Spleen (tissue), 11 donors: Measurements from ENCODE around the gene ABTB2. TPM values are rescaled to one million over a fixed set of nuclear protein-coding genes. Genes with fewer than 3 reads are reported as not detected.

Source experiments
- DNase-seq: peaks from one replicate; pipeline ENCODE4 v3.0.0-alpha.2; 2020
- H3K27ac ChIP-seq, 8 donors: fragments of 200-600 bp; sonication (generic) in 7 of 8; 1 replicate in 4 of 8; 2 replicates in 4 of 8; pipeline versions ENCODE4 v1.5.0 to v1.8.0; 2016 to 2021; ENCODE audit warnings: inconsistent platforms in 4 of 8, mild to moderate bottlenecking in 4 of 8, moderate library complexity in 1 of 8
- H3K27me3 ChIP-seq, 7 donors: fragments of 200-600 bp; sonication (generic) in 6 of 7; replicated peaks in 1 of 7; 1 replicate in 4 of 7; 2 replicates in 3 of 7; pipeline versions ENCODE4 v1.5.0 to v1.8.0; 2016 to 2021; ENCODE audit warnings: inconsistent platforms in 3 of 7, mild to moderate bottlenecking in 1 of 7
- H3K36me3 ChIP-seq, 6 donors: fragments of 200-600 bp; sonication (generic) in 5 of 6; 1 replicate in 4 of 6; 2 replicates in 2 of 6; pipeline versions ENCODE4 v1.5.0 to v1.8.0; 2016 to 2021; ENCODE audit warnings: inconsistent platforms in 2 of 6
- H3K4me1 ChIP-seq, 6 donors: fragments of 200-600 bp; sonication (generic) in 5 of 6; 1 replicate in 3 of 6; 2 replicates in 3 of 6; pipeline versions ENCODE4 v1.5.0 to v1.8.0; 2016 to 2021; ENCODE audit warnings: inconsistent platforms in 3 of 6
- H3K4me3 ChIP-seq, 8 donors: fragments of 200-600 bp; sonication (generic) in 7 of 8; 1 replicate in 4 of 8; 2 replicates in 4 of 8; pipeline versions ENCODE4 v1.5.0 to v1.8.0; 2016 to 2021; ENCODE audit warnings: inconsistent platforms in 4 of 8, mild to moderate bottlenecking in 4 of 8, moderate library complexity in 2 of 8
- H3K9me3 ChIP-seq, 8 donors: fragments of 200-600 bp; sonication (generic) in 7 of 8; 1 replicate in 4 of 8; 2 replicates in 4 of 8; pipeline versions ENCODE4 v1.5.0 to v1.8.0; 2016 to 2021; ENCODE audit warnings: inconsistent platforms in 4 of 8
- POLR2A ChIP-seq, 3 donors: fragments of 450-650 bp; IDR thresholded peaks; one replicate each; pipeline ENCODE4 v1.5.1; 2017; ENCODE audit warnings: antibody characterized with exemption in 3 of 3, mild to moderate bottlenecking in 1 of 3
- POLR2AphosphoS5 ChIP-seq, 3 donors: sonication (generic); formaldehyde crosslinking; IDR thresholded peaks; one replicate each; pipeline ENCODE4 v1.5.1; 2017; ENCODE audit warnings: antibody characterized with exemption in 3 of 3
- WGBS, 5 donors: extraction: QIAGEN DNeasy Blood & Tissue Kit in 3 of 5; methylation state at CpG; one replicate each; pipeline versions ENCODE4 v1.1.5 to v1.1.7; 2013 to 2018; 5-methylcytosine and 5-hydroxymethylcytosine counted together
- intact Hi-C: fragments of 100-400 bp; cut with DNase I; formaldehyde crosslinking; loops from one replicate; pipeline ENCODE4 v1.15.0; 2023; ENCODE audit warnings: low total_unique reads
- polyA plus RNA-seq, 3 donors: library from polyadenylated mRNA; stranded (reverse); fragments of 200-250 nt; gene quantifications; one replicate each; pipeline ENCODE4 v1.2.1, GENCODE V29; 2013
- total RNA-seq, 7 donors: library from RNA; depleted of rRNA in 3 of 7; stranded (reverse); fragments of >200 nt in 3 of 7; fragmentation: NEBNext Ultra II Directional in 4 of 7; extraction: Animal tissue kit (Norgen Biotek cat#: 25700) in 4 of 7; gene quantifications; one replicate each; pipeline versions ENCODE4 v1.1.0 to v1.2.1, GENCODE V29; 2016 to 2021
- TF ChIP-seq, protein P1 (sequence below), 11 experiments: fragments of 200-600 bp in 7 of 11; fragments of 450-650 bp in 4 of 11; sonication (generic) in 4 of 11; IDR thresholded peaks in 8 of 11; conservative IDR thresholded peaks in 3 of 11; 1 replicate in 7 of 11; 2 replicates in 4 of 11; pipeline versions ENCODE4 v1.4.0 to v1.8.0; 2016 to 2021; ENCODE audit warnings: antibody characterized with exemption in 11 of 11, inconsistent platforms in 4 of 11, mild to moderate bottlenecking in 1 of 11
- donor health status: healthy with polysubstance abuse.
- donor health status: DM: no; HTN: no; CAD: no; lungs with moderate emphysema.
- donor health status: DM: no; HTN: no; CAD: no.
- donor health status: Bipolar disorder and iron deficiency.
- donor health status: healthy.
- donor health status: DM: no; HTN: no; CAD: no.
- donor health status: DM: yes; HTN: yes; CAD: no.

Gene ABTB2
- total and polyA plus RNA-seq, 10 donors: 0.41 to 2.9 (median 1.7) TPM

- no peak overlapping the region for H3K4me3 ChIP-seq
- DNase-seq: no peak
- peaks cover 0 to 33% (median 14%) of the 10 kb centered on the region in 6 donors for H3K4me1 ChIP-seq
- WGBS, 5 donors: 78 to 100% (median 93%) methylated on average over 2 of the region's 2 CpGs
- no peak overlapping the region for H3K27ac ChIP-seq
- peaks cover 0 to 88% (median 4%) of the 10 kb centered on the region in 6 donors for H3K36me3 ChIP-seq
- no peaks in the 10 kb centered on the region for H3K27me3 ChIP-seq
- H3K9me3 ChIP-seq: no peaks in the 10 kb centered on the region
- TF ChIP-seq, protein P1, sequence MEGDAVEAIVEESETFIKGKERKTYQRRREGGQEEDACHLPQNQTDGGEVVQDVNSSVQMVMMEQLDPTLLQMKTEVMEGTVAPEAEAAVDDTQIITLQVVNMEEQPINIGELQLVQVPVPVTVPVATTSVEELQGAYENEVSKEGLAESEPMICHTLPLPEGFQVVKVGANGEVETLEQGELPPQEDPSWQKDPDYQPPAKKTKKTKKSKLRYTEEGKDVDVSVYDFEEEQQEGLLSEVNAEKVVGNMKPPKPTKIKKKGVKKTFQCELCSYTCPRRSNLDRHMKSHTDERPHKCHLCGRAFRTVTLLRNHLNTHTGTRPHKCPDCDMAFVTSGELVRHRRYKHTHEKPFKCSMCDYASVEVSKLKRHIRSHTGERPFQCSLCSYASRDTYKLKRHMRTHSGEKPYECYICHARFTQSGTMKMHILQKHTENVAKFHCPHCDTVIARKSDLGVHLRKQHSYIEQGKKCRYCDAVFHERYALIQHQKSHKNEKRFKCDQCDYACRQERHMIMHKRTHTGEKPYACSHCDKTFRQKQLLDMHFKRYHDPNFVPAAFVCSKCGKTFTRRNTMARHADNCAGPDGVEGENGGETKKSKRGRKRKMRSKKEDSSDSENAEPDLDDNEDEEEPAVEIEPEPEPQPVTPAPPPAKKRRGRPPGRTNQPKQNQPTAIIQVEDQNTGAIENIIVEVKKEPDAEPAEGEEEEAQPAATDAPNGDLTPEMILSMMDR (IDR thresholded peaks at IDR 0.05 in 8 of 11, conservative IDR thresholded peaks at IDR 0.05 in 3 of 11): no peak
- TF ChIP-seq POLR2AphosphoS5 (IDR thresholded peaks at IDR 0.05) (peak in 1 of 3 donors; percentile 17), POLR2A (IDR thresholded peaks at IDR 0.05) (no peak)
- intact Hi-C loops: no loop called here
These were observed 202.1 kb downstream of the ABTB2 start for GRCh38 chr11:34155757-34156062.

GRCh38 chr11:34155057-34155756 is 202.6 kb downstream of the ABTB2 start:
- WGBS, 5 donors: 90 to 94% (median 92%) methylated on average over 14 to 15 of the region's 15 CpGs
- no peak for DNase-seq
- no peaks in the 10 kb centered on the region for H3K27me3 ChIP-seq
- intact Hi-C loops: no loop called here
- TF ChIP-seq, protein P1 (IDR thresholded peaks at IDR 0.05 in 8 of 11, conservative IDR thresholded peaks at IDR 0.05 in 3 of 11): no peak
- TF ChIP-seq POLR2AphosphoS5 (IDR thresholded peaks at IDR 0.05) (no peak), POLR2A (IDR thresholded peaks at IDR 0.05) (no peak)
- no peak overlapping the region for H3K4me3 ChIP-seq
- peaks cover 0 to 38% (median 15%) of the 10 kb centered on the region in 6 donors for H3K4me1 ChIP-seq
- H3K36me3 ChIP-seq: peaks cover 0 to 92% (median 7%) of the 10 kb centered on the region in 6 donors
- H3K9me3 ChIP-seq: no peaks in the 10 kb centered on the region
- H3K27ac ChIP-seq: no peak overlapping the region

- intact Hi-C loops: no loop called here
- Histone ChIP-seq H3K9me3 (no peaks in the 10 kb centered on the region), H3K27ac (peak overlapping the region in 3 of 8 donors; percentile 5 to 29 (median 13)), H3K4me1 (peaks cover 0 to 46% (median 16%) of the 10 kb centered on the region in 6 donors), H3K27me3 (no peaks in the 10 kb centered on the region), H3K4me3 (no peak overlapping the region), H3K36me3 (peaks cover 0 to 92% (median 12%) of the 10 kb centered on the region in 6 donors)
- no peak for DNase-seq
- TF ChIP-seq, protein P1 (IDR thresholded peaks at IDR 0.05 in 8 of 11, conservative IDR thresholded peaks at IDR 0.05 in 3 of 11): no peak
- peak; percentile 42 to 60 (median 44) for TF ChIP-seq POLR2AphosphoS5 (IDR thresholded peaks at IDR 0.05)
- WGBS, 5 donors: 36 to 60% (median 49%) methylated on average over 8 to 16 of the region's 16 CpGs
These were observed 203.5 kb downstream of the ABTB2 start for GRCh38 chr11:34154059-34154875.
